ENCODE measurements around the gene GLIPR2.

The GLIPR2 gene

DNA sequence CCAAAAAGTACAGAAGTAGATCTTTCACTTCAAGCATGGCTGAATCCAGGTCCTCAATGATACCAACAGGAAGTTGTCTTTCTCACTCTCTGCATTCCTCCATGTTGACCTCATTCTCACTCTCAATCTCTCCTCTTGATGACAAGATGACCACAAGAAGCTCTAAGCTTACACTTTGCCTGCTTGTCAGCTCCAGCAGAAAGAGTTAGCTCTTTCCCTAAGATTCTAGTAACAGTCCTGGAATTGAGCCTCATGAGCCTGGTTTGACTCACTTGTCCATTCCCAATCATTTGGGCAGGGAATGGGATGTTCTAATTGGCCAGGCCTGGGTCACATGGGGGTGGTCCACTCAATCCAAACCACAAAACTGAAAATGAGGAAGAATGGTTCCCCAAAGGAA is 50.9 kb downstream of the GLIPR2 start:
- H4K20me1 ChIP-seq (ENCODE audit: insufficient read depth, low read length) = peaks cover 11% of the 10 kb centered on the region
- TF ChIP-seq, protein P1, sequence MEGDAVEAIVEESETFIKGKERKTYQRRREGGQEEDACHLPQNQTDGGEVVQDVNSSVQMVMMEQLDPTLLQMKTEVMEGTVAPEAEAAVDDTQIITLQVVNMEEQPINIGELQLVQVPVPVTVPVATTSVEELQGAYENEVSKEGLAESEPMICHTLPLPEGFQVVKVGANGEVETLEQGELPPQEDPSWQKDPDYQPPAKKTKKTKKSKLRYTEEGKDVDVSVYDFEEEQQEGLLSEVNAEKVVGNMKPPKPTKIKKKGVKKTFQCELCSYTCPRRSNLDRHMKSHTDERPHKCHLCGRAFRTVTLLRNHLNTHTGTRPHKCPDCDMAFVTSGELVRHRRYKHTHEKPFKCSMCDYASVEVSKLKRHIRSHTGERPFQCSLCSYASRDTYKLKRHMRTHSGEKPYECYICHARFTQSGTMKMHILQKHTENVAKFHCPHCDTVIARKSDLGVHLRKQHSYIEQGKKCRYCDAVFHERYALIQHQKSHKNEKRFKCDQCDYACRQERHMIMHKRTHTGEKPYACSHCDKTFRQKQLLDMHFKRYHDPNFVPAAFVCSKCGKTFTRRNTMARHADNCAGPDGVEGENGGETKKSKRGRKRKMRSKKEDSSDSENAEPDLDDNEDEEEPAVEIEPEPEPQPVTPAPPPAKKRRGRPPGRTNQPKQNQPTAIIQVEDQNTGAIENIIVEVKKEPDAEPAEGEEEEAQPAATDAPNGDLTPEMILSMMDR (IDR thresholded peaks at IDR 0.05; ENCODE audit: low read depth, low read length) = no peak
- no peak for TF ChIP-seq EZH2phosphoT487 (IDR thresholded peaks at IDR 0.05; ENCODE audit: low read depth)
- H3K4me1 ChIP-seq (ENCODE audit: low read length) = peaks cover 15% of the 10 kb centered on the region
- no peaks in the 10 kb centered on the region for H3K36me3 ChIP-seq (replicated peaks; ENCODE audit: low read depth, low read length)
- no peaks in the 10 kb centered on the region for H3K27me3 ChIP-seq (ENCODE audit: low read depth, low read length)
- no peak overlapping the region for H3K27ac ChIP-seq (ENCODE audit: low read length)
- no peak overlapping the region for H3K4me2 ChIP-seq (ENCODE audit: low read length)
- no peak overlapping the region for H3K4me3 ChIP-seq (ENCODE audit: low read length)
- H2AFZ ChIP-seq (ENCODE audit: low read depth, low read length) = no peak overlapping the region
- peaks cover 18% of the 10 kb centered on the region for H3K79me2 ChIP-seq (ENCODE audit: low read length)
- no peaks in the 10 kb centered on the region for H3K9me3 ChIP-seq (ENCODE audit: insufficient read depth, low read length)
- H3K9ac ChIP-seq (ENCODE audit: low read length) = no peak overlapping the region

DNA sequence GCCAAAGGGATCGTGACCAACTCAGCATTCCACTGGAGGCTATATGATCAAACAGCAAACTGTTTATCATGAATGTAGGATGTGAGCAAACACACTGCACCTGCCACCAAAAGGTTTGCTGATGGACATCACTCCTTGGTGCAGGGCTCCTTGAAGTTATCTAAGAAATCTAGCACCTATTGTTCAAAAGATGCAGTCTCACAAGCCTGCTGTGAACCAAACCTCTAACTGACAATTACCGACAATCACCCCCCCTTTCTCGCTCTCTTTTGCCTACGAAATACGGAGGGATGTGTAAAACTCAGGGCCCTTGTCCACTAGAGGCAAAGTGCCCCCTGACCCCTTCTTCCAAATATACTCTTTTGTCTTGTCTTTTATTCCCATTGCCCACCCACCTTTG is 51.7 kb downstream of the GLIPR2 start:
- Histone ChIP-seq H3K4me1 (ENCODE audit: low read length) (peaks cover 22% of the 10 kb centered on the region), H3K9ac (ENCODE audit: low read length) (no peak overlapping the region), H3K4me3 (ENCODE audit: low read length) (no peak overlapping the region), H4K20me1 (ENCODE audit: insufficient read depth, low read length) (peaks cover 19% of the 10 kb centered on the region), H3K4me2 (ENCODE audit: low read length) (no peak overlapping the region), H3K27me3 (ENCODE audit: low read depth, low read length) (no peaks in the 10 kb centered on the region), H3K79me2 (ENCODE audit: low read length) (peaks cover 26% of the 10 kb centered on the region), H2AFZ (ENCODE audit: low read depth, low read length) (no peak overlapping the region), H3K27ac (ENCODE audit: low read length) (no peak overlapping the region), H3K9me3 (ENCODE audit: insufficient read depth, low read length) (no peaks in the 10 kb centered on the region), H3K36me3 (replicated peaks; ENCODE audit: low read depth, low read length) (peaks cover 7% of the 10 kb centered on the region)
- no peak for TF ChIP-seq EZH2phosphoT487 (IDR thresholded peaks at IDR 0.05; ENCODE audit: low read depth)
- TF ChIP-seq, protein P1 (IDR thresholded peaks at IDR 0.05; ENCODE audit: low read depth, low read length) = no peak

DNA sequence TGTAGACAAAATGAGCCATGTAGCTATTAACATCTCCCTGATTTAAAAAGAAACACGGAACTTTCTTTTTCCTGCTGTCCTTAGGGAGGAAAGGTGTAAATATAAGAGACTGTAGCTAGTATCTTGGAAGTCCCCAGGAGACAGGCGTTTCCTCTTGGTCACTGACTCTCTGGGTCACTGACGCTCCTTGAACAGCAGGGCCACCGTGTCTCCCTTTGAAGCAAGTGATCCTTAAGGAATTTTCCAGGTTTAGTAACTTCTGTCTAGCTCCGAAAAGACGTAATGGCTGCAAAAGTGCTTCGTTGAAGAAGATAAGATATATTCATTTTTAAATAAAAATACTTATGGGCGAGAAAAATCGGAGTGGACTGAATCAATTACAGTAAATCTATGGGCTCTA is 53.4 kb downstream of the GLIPR2 start:
- Histone ChIP-seq H3K4me1 (ENCODE audit: low read length) (peaks cover 27% of the 10 kb centered on the region), H4K20me1 (ENCODE audit: insufficient read depth, low read length) (peaks cover 35% of the 10 kb centered on the region), H3K4me2 (ENCODE audit: low read length) (peak overlapping the region; percentile 95), H3K79me2 (ENCODE audit: low read length) (peaks cover 43% of the 10 kb centered on the region), H2AFZ (ENCODE audit: low read depth, low read length) (peak overlapping the region; percentile 84), H3K27ac (ENCODE audit: low read length) (peak overlapping the region; percentile 73), H3K9ac (ENCODE audit: low read length) (peak overlapping the region; percentile 91), H3K9me3 (ENCODE audit: insufficient read depth, low read length) (no peaks in the 10 kb centered on the region), H3K4me3 (ENCODE audit: low read length) (peak overlapping the region; percentile 79), H3K36me3 (replicated peaks; ENCODE audit: low read depth, low read length) (peaks cover 17% of the 10 kb centered on the region), H3K27me3 (ENCODE audit: low read depth, low read length) (no peaks in the 10 kb centered on the region)
- TF ChIP-seq, protein P1 (IDR thresholded peaks at IDR 0.05; ENCODE audit: low read depth, low read length) = no peak
- no peak for TF ChIP-seq EZH2phosphoT487 (IDR thresholded peaks at IDR 0.05; ENCODE audit: low read depth)

DNA sequence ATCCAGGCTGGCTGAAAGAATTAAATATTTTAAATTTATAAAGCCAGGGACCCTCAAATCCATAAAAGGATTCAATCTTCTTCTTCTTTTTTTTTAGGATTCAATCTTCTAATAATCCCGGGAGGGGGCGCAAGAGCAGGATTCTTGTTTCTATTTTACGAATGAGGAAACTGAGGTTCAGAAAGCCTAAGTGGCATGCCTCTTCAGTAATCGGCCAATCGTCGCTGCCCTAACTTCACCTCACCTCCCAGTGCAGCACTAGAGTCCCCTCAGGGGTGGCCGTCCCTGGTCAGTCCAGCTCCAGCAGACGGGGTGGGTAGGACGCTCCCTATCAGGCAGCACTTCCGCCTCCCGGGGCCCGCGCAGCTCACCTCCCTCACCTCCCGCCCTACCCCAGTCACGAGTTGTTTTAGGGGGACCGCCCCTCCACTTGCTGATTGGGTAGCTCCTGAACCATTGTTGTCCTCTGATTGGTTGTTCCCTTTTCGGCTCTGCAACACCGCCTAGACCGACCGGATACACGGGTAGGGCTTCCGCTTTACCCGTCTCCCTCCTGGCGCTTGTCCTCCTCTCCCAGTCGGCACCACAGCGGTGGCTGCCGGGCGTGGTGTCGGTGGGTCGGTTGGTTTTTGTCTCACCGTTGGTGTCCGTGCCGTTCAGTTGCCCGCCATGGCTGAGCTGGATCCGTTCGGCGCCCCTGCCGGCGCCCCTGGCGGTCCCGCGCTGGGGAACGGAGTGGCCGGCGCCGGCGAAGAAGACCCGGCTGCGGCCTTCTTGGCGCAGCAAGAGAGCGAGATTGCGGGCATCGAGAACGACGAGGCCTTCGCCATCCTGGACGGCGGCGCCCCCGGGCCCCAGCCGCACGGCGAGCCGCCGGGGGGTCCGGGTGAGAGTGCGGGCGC is 54.1 kb downstream of the GLIPR2 start, which contains the start of gene CLTA:
TSS of gene CLTA (plus strand) at position 534 of the 902 bp plus-strand sequence. CDS start at position 670, 136 bp downstream.
- no peak for TF ChIP-seq EZH2phosphoT487 (IDR thresholded peaks at IDR 0.05; ENCODE audit: low read depth)
- TF ChIP-seq, protein P1 (IDR thresholded peaks at IDR 0.05; ENCODE audit: low read depth, low read length) = peak; percentile 77
- H3K4me3 ChIP-seq (ENCODE audit: low read length) = peak within 1 kb of the TSS; percentile 79
- H3K27ac ChIP-seq (ENCODE audit: low read length) = peak within 1 kb of the TSS; percentile 73
- peaks cover 50% of the 10 kb centered on the region for H3K79me2 ChIP-seq (ENCODE audit: low read length)
- H3K9ac ChIP-seq (ENCODE audit: low read length) = peak within 1 kb of the TSS; percentile 91
- H3K4me2 ChIP-seq (ENCODE audit: low read length) = peak within 1 kb of the TSS; percentile 95
- H3K9me3 ChIP-seq (ENCODE audit: insufficient read depth, low read length) = no peaks in the 10 kb centered on the region
- peaks cover 40% of the 10 kb centered on the region for H4K20me1 ChIP-seq (ENCODE audit: insufficient read depth, low read length)
- no peaks in the 10 kb centered on the region for H3K27me3 ChIP-seq (ENCODE audit: low read depth, low read length)
- peaks cover 27% of the 10 kb centered on the region for H3K4me1 ChIP-seq (ENCODE audit: low read length)
- peak within 1 kb of the TSS; percentile 84 for H2AFZ ChIP-seq (ENCODE audit: low read depth, low read length)
- H3K36me3 ChIP-seq (replicated peaks; ENCODE audit: low read depth, low read length) = peaks cover 17% of the 10 kb centered on the region
